HCT116 (cell line): Measurements from ENCODE around the gene UTF1.

Experiments used
- EZH2phosphoT487 ChIP-seq: fragments of 200-600 bp; IDR thresholded peaks from 2 replicates; pipeline ENCODE4 v1.6.1; 2018; ENCODE audit warnings: antibody characterized with exemption, borderline replicate concordance
- JUND ChIP-seq: IDR thresholded peaks from 2 replicates; pipeline ENCODE4 v1.6.1; 2012
- TCF7L2 ChIP-seq: IDR thresholded peaks from 2 replicates; pipeline ENCODE4 v1.7.0; 2011; ENCODE audit warnings: borderline replicate concordance, inconsistent platforms; ENCODE audit not compliant: insufficient read depth, insufficient read length; ENCODE audit errors: extremely low read depth
- YY1 ChIP-seq: IDR thresholded peaks from 2 replicates; pipeline ENCODE4 v1.6.1; 2011; ENCODE audit warnings: low read length, low read depth, moderate library complexity, mild to moderate bottlenecking; ENCODE audit not compliant: insufficient replicate concordance; ENCODE audit errors: extremely low read depth
- ZFX ChIP-seq: fragments of 450-650 bp; IDR thresholded peaks from 2 replicates; pipeline ENCODE4 v1.6.1; 2017

GRCh38 chr10:133219782-133220181, 10.2 kb upstream of the UTF1 start:
- TF ChIP-seq ZFX = no peak
- TF ChIP-seq JUND = no peak
- TF ChIP-seq YY1 = no peak
- no peak for TF ChIP-seq TCF7L2
- no peak for TF ChIP-seq EZH2phosphoT487
